ENCODE results near the gene POC1B.
A peak's percentile ranks its signal among the peaks of the same experiment; 100 is the strongest.

The POC1B gene

DNA sequence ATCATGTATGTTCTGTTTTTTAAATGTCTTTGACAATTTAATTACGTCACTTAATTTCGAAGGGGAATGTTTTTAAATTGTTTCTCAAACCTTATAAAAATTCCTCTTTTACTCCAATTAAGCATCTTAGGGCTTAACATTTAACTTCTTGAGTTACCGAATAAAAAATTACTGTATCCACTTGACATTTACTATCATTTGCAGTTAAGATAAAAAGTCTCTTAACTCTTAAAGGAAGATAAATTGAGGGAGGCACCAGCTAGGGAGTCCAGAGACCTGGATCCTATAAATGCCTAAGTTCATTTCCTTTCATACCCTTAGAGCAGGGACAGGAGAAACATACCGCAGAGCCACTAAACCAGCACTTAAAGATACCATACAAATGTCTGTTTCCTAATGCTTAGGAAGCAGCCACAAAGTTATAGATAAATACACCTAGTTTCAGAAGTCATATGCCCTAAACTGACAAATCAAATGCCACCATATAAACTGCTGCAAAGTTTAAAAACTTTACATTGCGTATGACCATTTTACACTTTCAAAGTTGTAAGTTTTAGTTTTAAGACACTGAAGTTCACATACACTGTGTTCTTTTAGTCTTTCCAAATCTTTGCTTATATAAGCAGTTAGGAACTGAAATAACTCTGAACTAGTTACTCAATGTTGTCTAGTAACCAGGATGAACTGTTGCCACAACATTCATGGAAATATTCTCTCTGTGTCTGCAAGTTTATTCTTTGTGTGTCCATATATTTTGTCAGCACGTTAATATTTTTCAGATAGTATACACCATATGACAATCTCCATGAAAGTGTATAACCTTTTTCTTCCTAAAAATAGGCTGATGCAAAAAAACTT, 72.5 kb downstream of the POC1B start:
- DNase-seq (ENCODE audit: insufficient read length, low spot score) (no peak), FAIRE-seq (no peak)
- TF ChIP-seq, protein P1, sequence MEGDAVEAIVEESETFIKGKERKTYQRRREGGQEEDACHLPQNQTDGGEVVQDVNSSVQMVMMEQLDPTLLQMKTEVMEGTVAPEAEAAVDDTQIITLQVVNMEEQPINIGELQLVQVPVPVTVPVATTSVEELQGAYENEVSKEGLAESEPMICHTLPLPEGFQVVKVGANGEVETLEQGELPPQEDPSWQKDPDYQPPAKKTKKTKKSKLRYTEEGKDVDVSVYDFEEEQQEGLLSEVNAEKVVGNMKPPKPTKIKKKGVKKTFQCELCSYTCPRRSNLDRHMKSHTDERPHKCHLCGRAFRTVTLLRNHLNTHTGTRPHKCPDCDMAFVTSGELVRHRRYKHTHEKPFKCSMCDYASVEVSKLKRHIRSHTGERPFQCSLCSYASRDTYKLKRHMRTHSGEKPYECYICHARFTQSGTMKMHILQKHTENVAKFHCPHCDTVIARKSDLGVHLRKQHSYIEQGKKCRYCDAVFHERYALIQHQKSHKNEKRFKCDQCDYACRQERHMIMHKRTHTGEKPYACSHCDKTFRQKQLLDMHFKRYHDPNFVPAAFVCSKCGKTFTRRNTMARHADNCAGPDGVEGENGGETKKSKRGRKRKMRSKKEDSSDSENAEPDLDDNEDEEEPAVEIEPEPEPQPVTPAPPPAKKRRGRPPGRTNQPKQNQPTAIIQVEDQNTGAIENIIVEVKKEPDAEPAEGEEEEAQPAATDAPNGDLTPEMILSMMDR (IDR thresholded peaks at IDR 0.05; ENCODE audit: insufficient read depth, missing control alignments), result no peak

DNA sequence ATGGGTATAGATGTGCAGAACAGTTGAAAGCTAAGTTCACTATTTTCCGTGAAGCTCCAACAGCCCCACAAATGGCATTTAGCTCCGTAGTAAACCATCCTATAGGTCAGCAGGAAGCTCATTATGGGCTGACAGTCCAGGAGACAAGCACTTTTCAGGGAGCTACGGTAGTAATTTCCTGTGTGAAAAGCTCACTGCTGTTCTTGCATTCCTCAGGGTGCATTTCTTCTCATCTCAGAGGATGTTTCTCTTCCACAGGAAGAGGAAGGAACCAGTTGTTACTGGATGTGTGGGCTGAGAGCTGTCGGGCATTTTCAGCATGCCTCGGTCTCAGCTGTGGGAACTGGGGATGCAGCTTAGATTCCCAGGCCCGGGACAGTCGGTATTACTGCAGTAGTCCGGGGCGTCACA, 74.0 kb downstream of the POC1B start:
- TF ChIP-seq, protein P1 (IDR thresholded peaks at IDR 0.05; ENCODE audit: insufficient read depth, missing control alignments), result no peak
- no peak for DNase-seq (ENCODE audit: insufficient read length, low spot score)
- no peak for FAIRE-seq

DNA sequence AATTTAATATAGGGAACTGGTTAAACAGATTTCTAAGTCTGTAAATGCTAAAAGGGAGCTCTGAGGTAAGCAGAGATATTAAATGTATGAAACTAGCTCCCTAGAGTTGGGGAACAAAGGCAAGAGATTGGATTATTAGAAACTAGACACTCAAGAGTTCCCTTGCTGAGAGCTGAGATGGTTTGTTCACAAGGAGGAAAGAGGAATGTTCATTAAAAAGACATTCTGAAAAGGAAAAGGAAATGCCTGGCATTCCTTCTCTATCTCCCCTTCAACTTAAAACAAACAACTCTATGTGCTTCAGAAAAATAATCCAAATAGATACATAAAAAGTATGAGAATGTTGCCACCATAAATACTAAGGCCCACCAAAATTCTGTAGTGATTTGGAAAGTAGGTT, 74.9 kb downstream of the POC1B start:
- TF ChIP-seq, protein P1 (IDR thresholded peaks at IDR 0.05; ENCODE audit: insufficient read depth, missing control alignments), result no peak
- DNase-seq (ENCODE audit: insufficient read length, low spot score) (no peak), FAIRE-seq (no peak)

DNA sequence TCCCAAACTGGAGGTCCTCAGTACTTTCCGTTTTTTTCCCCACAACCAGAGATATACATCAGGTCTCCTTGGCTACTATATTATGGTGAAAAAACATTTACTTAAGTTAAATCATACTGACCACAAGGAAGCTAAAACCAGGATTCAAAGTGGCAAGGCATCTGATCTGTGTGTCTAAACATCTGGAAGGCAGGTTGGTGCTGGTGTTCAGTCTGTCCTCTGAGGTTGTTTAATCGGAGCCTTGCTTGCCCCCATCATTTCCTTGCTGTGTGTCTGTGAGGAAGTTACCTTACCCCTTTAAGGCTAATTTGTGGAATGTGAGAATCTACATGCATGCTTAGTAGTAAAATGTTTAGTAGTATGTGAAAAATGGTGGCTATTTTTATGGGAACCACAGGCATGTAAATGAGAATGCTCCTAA, 76.9 kb downstream of the POC1B start:
- TF ChIP-seq, protein P1 (IDR thresholded peaks at IDR 0.05; ENCODE audit: insufficient read depth, missing control alignments), result no peak
- DNase-seq (ENCODE audit: insufficient read length, low spot score) (no peak), FAIRE-seq (no peak)

DNA sequence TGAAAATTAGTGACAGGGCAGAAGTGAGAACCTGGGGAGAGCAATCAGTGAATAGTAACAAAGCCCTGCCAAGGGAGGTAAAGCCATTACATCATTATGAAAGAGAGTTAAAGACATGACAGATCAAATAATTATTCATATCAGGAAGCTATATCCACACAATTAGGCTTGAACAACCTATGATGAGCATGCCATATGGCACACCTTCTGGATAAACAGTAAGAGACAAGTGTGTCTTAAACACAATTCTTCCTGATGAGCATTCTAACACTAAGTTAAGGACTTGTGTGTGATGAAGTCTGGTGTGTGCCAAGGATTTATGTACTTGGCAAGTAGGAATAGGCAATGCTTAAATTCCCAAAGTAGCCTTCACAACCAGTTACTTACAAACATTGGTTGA, 77.3 kb downstream of the POC1B start:
- TF ChIP-seq, protein P1 (IDR thresholded peaks at IDR 0.05; ENCODE audit: insufficient read depth, missing control alignments), result no peak
- DNase-seq (ENCODE audit: insufficient read length, low spot score), result no peak
- FAIRE-seq, result peak; percentile 29

DNA sequence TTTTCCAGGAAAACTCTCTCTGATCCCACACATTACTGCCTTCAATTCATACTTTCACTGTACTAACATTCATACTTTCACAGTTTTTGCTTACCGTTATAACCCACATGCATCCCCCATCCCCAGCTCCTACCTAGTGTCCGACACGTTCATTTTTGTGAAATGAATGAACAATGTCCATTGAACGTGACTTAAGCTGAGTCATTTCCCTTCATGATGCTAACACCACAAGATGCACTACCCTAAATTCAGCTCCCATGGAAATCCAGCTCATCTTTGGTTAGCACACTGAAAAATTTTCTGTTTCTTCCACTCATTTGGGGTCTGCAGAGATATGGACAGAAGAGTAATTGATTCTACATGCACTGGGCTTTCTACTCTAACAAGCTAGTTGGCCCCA, 85.9 kb downstream of the POC1B start:
- FAIRE-seq, result no peak
- no peak for DNase-seq (ENCODE audit: insufficient read length, low spot score)

DNA sequence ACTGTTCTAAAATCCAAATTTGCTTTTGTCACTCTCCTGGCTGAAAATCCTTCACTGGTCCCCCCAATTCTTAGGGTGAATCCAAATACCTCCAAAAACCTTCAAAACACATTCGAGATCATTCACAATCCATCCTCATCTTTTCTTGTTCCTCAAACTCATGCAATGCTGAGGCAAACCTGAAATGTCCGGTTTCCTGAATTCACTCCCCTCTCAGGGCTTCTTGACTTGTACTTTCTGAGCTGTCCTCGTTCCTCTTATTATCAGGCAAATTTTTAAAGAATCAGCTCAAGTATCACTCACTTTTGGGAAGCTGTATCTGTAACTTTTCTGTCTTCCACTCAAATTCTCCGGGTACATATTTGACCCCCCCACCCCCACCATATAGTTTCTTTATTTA, 88.6 kb downstream of the POC1B start:
- DNase-seq (ENCODE audit: insufficient read length, low spot score) (no peak), FAIRE-seq (no peak)
- TF ChIP-seq, protein P1 (IDR thresholded peaks at IDR 0.05; ENCODE audit: insufficient read depth, missing control alignments), result no peak

More for the DNA sequence above, 85.9 kb downstream of the POC1B start:
- TF ChIP-seq, protein P1 (IDR thresholded peaks at IDR 0.05; ENCODE audit: insufficient read depth, missing control alignments), result no peak
